ENCODE measurements around the gene ADAM22.

DNA sequence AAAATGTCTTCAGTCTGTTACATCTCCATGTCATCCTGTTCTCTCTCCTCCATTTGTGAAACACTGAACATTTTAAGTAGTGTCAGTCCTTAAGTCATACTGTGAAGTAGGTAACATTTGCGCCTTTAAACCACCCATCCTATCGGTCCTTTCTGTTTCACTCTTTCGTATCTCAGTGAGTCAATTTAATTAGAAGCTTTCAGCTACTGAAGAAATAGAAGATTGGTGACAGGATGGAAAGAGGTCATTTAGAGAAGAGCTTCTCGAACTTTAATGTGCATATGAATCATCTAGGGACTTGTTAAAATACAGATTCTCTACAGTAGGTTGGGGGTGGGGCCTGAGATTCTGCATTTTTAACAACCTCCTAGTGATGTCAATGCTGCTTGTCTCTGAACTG, 172.4 kb downstream of the ADAM22 start:
- TF ChIP-seq, protein P1, sequence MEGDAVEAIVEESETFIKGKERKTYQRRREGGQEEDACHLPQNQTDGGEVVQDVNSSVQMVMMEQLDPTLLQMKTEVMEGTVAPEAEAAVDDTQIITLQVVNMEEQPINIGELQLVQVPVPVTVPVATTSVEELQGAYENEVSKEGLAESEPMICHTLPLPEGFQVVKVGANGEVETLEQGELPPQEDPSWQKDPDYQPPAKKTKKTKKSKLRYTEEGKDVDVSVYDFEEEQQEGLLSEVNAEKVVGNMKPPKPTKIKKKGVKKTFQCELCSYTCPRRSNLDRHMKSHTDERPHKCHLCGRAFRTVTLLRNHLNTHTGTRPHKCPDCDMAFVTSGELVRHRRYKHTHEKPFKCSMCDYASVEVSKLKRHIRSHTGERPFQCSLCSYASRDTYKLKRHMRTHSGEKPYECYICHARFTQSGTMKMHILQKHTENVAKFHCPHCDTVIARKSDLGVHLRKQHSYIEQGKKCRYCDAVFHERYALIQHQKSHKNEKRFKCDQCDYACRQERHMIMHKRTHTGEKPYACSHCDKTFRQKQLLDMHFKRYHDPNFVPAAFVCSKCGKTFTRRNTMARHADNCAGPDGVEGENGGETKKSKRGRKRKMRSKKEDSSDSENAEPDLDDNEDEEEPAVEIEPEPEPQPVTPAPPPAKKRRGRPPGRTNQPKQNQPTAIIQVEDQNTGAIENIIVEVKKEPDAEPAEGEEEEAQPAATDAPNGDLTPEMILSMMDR (conservative IDR thresholded peaks at IDR 0.05; ENCODE audit: low read depth, low read length): no peak
- no peak for TF ChIP-seq EZH2 (IDR thresholded peaks at IDR 0.05; ENCODE audit: borderline replicate concordance, low read depth, low read length, poor library complexity, severe bottlenecking)

All from A673 (cell line).